Vagina (tissue), 2 donors: ENCODE results near the gene CSPG4. TPM values are rescaled to one million over a fixed set of nuclear protein-coding genes. Genes with fewer than 3 reads are reported as not detected.
A peak's percentile ranks its signal among the peaks of the same experiment; 100 is the strongest.

Source experiments
- DNase-seq, 2 donors: peaks; one replicate each; pipeline ENCODE4 v3.0.0-alpha.2; 2017; ENCODE audit errors: extremely low spot score in 2 of 2
- H3K27ac ChIP-seq: fragments of 200-600 bp; sonication (generic); one replicate; pipeline ENCODE4 v1.5.1; 2019
- H3K27me3 ChIP-seq: fragments of 200-600 bp; sonication (generic); one replicate; pipeline ENCODE4 v1.5.1; 2019
- H3K36me3 ChIP-seq, 2 donors: fragments of 200-600 bp; sonication (generic); one replicate each; pipeline ENCODE4 v1.5.1; 2017 to 2019
- H3K4me1 ChIP-seq: fragments of 200-600 bp; sonication (generic); one replicate; pipeline ENCODE4 v1.5.1; 2019
- H3K4me3 ChIP-seq, 2 donors: fragments of 200-600 bp; sonication (generic); 1 replicate in 1 of 2; 2 replicates in 1 of 2; pipeline ENCODE4 v1.5.1; 2016 to 2019
- H3K9me3 ChIP-seq: fragments of 200-600 bp; sonication (generic); one replicate; pipeline ENCODE4 v1.5.1; 2019
- POLR2A ChIP-seq, 2 donors: fragments of 450-650 bp; IDR thresholded peaks; one replicate each; pipeline ENCODE4 v1.6.1; 2017; ENCODE audit warnings: antibody characterized with exemption in 2 of 2, mild to moderate bottlenecking in 2 of 2, moderate library complexity in 2 of 2
- POLR2AphosphoS5 ChIP-seq, 2 donors: sonication (generic); formaldehyde crosslinking; IDR thresholded peaks; one replicate each; pipeline ENCODE4 v1.9.0; 2017; ENCODE audit warnings: antibody characterized with exemption in 2 of 2, mild to moderate bottlenecking in 2 of 2, low read depth in 1 of 2; ENCODE audit not compliant: insufficient read depth in 1 of 2
- intact Hi-C: fragments of 100-400 bp; cut with DNase I; formaldehyde crosslinking; loops from one replicate; pipeline ENCODE4 v1.15.1; 2023
- total RNA-seq: library from RNA; depleted of rRNA; stranded (reverse); fragments of >200 nt; gene quantifications from one replicate; pipeline ENCODE4 v1.2.3, GENCODE V29; 2016
- TF ChIP-seq, protein P1 (sequence below), 3 experiments: fragments of 450-650 bp in 2 of 3; fragments of 200-600 bp in 1 of 3; sonication (generic) in 1 of 3; IDR thresholded peaks; one replicate each; pipeline ENCODE4 v1.5.1; 2017 to 2019; ENCODE audit warnings: antibody characterized with exemption in 3 of 3, mild to moderate bottlenecking in 2 of 3, moderate library complexity in 2 of 3

Gene CSPG4
- total RNA-seq, 1 donor from 2014 or later, result 23.1 TPM

DNA sequence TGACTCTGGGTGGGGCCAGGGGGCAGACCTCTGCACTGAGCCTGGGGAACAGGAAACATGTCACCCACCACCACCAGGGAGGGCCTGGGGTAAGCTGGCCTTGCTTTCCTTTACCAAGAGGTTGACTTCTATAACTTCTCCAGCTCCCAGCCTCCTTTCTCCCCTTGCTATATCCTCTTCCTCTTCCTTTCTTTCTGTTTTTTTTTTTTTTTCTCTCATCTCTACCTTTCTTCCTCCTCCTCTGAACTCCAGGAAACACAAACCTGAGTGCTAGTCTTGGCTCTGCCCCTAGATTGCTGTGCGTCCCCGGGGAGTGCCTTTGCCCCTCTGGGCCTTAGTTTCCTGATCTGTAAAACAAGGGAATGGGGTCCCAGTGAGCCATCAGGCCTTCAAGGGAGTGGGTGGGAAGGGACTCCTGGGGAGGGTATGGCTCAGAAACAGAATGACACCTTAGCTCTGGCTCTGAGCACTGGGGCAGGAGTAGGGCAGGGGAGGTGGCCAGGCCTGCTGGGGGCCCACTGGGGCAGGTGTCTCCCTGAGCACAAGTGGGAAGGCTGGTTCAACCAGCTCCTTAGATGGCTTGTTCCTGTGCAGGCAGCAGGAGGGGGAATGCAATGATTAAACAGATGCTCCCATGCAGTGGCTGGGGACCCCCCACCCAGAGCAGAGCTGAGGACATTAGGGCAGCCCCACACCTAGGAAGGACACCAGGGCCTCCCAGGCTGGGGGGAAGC, 60.7 kb downstream of the CSPG4 start:
- Histone ChIP-seq H3K27me3 (no peaks in the 10 kb centered on the region), H3K27ac (peak overlapping the region; percentile 93), H3K4me1 (peaks cover 86% of the 10 kb centered on the region), H3K9me3 (no peaks in the 10 kb centered on the region), H3K4me3 (peak overlapping the region; percentile 67 to 70), H3K36me3 (peaks cover 0 to 10% of the 10 kb centered on the region in 2 donors)
- no peak for DNase-seq
- intact Hi-C loops, result loop anchor here (10.0 kb wide), 1 partner anchor 197 kb away; the partner anchor contains the start of gene SIN3A
- TF ChIP-seq, protein P1, sequence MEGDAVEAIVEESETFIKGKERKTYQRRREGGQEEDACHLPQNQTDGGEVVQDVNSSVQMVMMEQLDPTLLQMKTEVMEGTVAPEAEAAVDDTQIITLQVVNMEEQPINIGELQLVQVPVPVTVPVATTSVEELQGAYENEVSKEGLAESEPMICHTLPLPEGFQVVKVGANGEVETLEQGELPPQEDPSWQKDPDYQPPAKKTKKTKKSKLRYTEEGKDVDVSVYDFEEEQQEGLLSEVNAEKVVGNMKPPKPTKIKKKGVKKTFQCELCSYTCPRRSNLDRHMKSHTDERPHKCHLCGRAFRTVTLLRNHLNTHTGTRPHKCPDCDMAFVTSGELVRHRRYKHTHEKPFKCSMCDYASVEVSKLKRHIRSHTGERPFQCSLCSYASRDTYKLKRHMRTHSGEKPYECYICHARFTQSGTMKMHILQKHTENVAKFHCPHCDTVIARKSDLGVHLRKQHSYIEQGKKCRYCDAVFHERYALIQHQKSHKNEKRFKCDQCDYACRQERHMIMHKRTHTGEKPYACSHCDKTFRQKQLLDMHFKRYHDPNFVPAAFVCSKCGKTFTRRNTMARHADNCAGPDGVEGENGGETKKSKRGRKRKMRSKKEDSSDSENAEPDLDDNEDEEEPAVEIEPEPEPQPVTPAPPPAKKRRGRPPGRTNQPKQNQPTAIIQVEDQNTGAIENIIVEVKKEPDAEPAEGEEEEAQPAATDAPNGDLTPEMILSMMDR (IDR thresholded peaks at IDR 0.05), result no peak
- TF ChIP-seq POLR2AphosphoS5 (IDR thresholded peaks at IDR 0.05; ENCODE audit: insufficient read depth in 1 of 2, low read depth in 1 of 2) (no peak), POLR2A (IDR thresholded peaks at IDR 0.05) (no peak)

DNA sequence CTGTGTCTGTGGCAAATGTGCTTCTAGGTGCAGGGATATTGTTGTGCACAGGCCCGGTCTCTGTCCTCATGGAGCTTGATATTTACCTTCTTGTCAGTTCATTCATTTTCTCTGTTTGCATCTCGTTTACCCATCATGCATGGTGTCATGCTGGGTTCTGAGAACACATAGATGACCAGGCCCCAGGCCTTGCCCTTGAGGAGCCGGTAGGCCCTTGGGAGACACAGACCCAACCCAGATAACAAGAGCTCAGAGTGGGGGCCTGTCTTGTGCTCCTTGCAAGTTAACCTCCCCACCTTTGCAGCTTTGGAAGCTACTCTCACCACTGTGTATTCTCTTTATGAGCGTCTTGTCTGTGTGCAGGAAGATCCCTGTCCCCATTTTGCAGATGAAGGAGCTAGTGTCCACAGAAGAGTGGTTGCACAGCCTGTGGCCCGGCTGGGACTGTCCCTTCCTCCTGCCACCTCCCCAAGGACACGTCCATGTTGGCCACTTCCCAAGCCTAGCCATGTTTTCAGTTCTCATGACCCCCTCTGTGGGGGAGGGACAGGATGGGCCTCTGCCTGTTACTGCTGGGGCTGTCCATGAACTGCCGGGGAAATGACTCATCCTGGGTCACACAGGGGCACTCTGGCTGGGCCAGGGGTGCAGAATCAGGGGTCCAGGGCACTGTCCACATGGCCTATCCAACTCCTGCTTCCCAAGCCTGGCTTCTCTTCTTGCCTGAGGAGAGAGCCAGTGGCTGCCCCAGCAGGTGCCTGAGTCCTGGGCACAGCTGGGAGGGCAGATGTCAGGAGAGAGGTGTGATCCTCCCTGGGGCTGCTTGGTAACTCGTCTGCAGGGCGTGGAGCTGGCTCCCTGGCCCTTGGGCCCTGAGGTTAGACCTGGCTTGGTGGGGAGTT, 61.5 kb downstream of the CSPG4 start:
- no peaks in the 10 kb centered on the region for H3K27me3 ChIP-seq
- H3K27ac ChIP-seq, result peak overlapping the region; percentile 93
- H3K36me3 ChIP-seq, result peaks cover 0 to 7% of the 10 kb centered on the region in 2 donors
- DNase-seq, result no peak
- intact Hi-C loops, result loop anchor here (10.0 kb wide), 1 partner anchor 196 kb away; the partner anchor contains the start of gene SIN3A
- H3K9me3 ChIP-seq, result no peaks in the 10 kb centered on the region
- peak overlapping the region; percentile 67 to 70 for H3K4me3 ChIP-seq
- TF ChIP-seq POLR2A (IDR thresholded peaks at IDR 0.05), result no peak
- TF ChIP-seq, protein P1 (IDR thresholded peaks at IDR 0.05), result no peak
- peak in 1 of 2 donors; percentile 45 for TF ChIP-seq POLR2AphosphoS5 (IDR thresholded peaks at IDR 0.05; ENCODE audit: insufficient read depth in 1 of 2, low read depth in 1 of 2)
- H3K4me1 ChIP-seq, result peaks cover 87% of the 10 kb centered on the region

DNA sequence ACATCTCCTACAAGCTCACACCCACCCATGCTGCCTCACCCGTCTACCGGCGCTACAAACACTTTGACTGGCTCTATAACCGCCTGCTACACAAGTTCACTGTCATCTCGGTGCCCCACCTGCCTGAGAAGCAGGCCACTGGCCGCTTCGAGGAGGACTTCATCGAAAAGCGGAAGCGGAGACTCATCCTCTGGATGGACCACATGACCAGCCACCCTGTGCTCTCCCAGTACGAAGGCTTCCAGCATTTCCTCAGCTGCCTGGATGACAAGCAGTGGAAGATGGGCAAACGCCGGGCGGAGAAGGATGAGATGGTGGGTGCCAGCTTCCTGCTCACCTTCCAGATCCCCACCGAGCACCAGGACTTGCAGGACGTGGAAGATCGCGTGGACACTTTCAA, 62.8 kb downstream of the CSPG4 start:
- peak overlapping the region; percentile 67 to 70 for H3K4me3 ChIP-seq
- TF ChIP-seq POLR2A (IDR thresholded peaks at IDR 0.05) (no peak), POLR2AphosphoS5 (IDR thresholded peaks at IDR 0.05; ENCODE audit: insufficient read depth in 1 of 2, low read depth in 1 of 2) (no peak)
- TF ChIP-seq, protein P1 (IDR thresholded peaks at IDR 0.05), result no peak
- H3K27me3 ChIP-seq, result no peaks in the 10 kb centered on the region
- H3K4me1 ChIP-seq, result peaks cover 80% of the 10 kb centered on the region
- peaks cover 0 to 7% of the 10 kb centered on the region in 2 donors for H3K36me3 ChIP-seq
- H3K27ac ChIP-seq, result peak overlapping the region; percentile 93
- no peaks in the 10 kb centered on the region for H3K9me3 ChIP-seq
- intact Hi-C loops, result loop anchor here (10.0 kb wide), 1 partner anchor 195 kb away; the partner anchor contains the start of gene SIN3A
- DNase-seq, result no peak

DNA sequence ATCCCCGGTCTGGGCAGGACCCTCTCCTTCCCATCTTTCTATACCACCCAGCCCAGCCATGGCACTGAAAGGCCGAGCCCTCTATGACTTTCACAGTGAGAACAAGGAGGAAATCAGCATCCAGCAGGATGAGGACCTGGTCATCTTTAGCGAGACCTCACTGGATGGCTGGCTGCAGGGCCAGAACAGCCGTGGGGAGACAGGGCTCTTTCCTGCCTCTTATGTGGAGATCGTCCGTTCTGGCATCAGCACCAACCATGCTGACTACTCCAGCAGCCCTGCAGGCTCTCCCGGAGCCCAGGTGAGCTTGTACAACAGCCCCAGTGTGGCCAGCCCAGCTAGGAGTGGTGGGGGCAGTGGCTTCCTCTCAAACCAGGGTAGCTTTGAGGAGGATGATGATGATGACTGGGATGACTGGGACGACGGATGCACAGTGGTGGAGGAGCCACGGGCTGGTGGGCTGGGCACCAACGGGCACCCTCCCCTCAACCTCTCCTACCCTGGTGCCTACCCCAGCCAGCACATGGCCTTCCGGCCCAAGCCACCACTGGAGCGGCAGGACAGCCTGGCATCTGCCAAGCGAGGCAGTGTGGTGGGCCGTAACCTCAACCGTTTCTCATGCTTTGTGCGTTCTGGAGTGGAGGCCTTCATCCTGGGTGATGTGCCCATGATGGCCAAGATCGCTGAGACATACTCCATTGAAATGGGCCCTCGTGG, 63.4 kb downstream of the CSPG4 start:
- Histone ChIP-seq H3K4me3 (peak overlapping the region; percentile 67 to 70), H3K4me1 (peaks cover 74% of the 10 kb centered on the region), H3K27ac (peak overlapping the region; percentile 93), H3K27me3 (no peaks in the 10 kb centered on the region), H3K36me3 (peaks cover 0 to 7% of the 10 kb centered on the region in 2 donors), H3K9me3 (no peaks in the 10 kb centered on the region)
- DNase-seq, result peak in 1 of 2 donors; percentile 86
- TF ChIP-seq, protein P1 (IDR thresholded peaks at IDR 0.05), result no peak
- TF ChIP-seq POLR2A (IDR thresholded peaks at IDR 0.05) (no peak), POLR2AphosphoS5 (IDR thresholded peaks at IDR 0.05; ENCODE audit: insufficient read depth in 1 of 2, low read depth in 1 of 2) (no peak)
- intact Hi-C loops, result no loop called here
